Stimulated activated CD8-positive, alpha-beta memory T cell treated with anti-CD3 and anti-CD28 coated beads, Interleukin-7, amount 100 ng/mL, for 48 hours (primary cell): ENCODE measurements around the gene PDLIM7.

Source experiments
- DNase-seq, 2 donors: peaks; one replicate each; pipeline ENCODE4 v3.0.0-alpha.2; 2020; ENCODE audit warnings: low read depth in 1 of 2; ENCODE audit errors: extremely low read depth in 1 of 2

The PDLIM7 gene

DNA sequence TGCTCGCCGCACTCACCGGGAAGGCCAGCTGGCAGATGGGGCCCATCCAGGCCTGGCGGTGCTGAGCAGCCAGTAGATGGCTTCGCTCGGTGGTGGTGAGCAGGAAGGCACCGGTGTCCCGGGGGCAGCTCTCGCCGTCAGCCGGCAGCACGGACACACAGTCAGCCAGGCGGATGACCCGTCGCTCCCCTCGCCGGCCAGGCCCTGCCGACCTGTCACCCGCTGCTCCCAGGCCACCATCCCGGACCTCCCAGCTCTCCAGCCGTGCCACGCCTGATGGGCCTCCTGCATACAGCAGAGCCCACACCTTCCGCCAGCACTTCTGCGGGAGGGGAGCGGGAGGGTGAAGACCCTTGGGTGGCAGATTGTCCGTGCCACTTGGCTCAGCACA, 10.8 kb upstream of the PDLIM7 start:
- no peak for DNase-seq

DNA sequence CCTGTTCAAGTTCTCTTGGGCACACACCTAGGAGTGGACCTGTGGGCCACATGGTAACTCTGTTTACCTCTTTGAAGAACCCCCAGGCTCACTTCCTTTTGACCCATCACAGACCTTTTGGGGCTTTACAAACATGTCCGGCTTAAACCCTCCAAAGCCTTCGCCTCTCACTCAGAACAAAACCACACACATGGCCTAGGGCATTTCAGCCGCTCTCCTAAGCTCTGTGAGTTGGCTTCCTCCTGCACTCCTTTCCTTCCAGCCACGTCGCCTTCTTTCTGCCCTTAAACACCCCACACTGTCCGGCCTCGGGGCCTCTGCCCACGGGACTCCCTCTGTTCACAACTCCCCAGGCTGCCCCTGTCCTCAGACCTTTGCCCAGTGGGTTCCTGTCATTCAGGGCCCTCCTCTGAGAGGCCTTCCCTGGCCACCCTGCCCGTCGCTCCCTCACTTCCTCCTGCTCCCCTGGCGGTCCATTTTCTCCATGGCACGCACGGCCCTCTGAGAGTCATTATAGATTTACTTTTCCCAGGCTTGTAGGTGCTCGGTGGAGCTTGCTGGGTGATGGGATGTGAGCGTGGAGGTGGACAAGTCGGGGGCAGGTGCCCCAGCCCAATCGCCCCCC, 10.3 kb upstream of the PDLIM7 start:
- no peak for DNase-seq

DNA sequence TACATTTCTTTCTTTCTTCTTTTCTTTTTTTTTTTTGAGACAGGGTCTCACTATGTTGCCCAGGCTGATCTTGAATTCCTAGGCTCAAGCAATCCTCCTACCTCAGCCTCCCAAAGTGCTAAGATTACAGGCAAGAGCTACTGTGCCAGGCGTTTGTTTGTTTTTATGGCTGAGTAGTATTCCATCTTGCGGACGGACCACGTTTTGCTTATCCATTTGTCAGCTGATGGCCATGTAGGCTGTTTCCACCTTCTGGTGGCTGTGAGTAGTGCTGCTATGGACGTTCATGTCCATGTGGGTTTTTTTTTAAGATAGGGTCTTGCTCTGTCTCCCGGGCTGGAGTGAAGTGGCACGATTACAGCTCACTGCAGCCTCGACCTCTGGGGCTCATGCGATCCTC, 9.8 kb upstream of the PDLIM7 start:
- DNase-seq: no peak

DNA sequence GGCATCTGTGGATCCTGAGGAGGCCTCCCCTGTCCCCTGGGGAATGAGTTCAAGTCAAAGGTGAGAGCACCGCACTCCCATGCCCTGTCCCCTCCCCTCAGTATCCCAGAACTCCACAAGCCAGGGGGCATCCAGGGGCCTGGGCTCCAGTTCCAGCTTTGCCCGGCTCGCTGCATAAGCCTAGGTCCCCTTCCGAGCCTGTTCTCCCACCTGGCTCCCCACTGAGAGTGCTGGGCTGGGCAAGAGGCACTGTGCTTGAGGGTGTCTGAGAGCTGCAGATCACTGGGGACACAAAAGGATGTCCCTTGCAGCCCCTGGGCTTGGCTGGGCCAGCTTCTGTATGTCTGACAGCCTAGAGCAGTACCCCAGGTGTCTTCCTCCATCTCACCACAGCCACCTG, 7.7 kb upstream of the PDLIM7 start:
- DNase-seq: no peak

DNA sequence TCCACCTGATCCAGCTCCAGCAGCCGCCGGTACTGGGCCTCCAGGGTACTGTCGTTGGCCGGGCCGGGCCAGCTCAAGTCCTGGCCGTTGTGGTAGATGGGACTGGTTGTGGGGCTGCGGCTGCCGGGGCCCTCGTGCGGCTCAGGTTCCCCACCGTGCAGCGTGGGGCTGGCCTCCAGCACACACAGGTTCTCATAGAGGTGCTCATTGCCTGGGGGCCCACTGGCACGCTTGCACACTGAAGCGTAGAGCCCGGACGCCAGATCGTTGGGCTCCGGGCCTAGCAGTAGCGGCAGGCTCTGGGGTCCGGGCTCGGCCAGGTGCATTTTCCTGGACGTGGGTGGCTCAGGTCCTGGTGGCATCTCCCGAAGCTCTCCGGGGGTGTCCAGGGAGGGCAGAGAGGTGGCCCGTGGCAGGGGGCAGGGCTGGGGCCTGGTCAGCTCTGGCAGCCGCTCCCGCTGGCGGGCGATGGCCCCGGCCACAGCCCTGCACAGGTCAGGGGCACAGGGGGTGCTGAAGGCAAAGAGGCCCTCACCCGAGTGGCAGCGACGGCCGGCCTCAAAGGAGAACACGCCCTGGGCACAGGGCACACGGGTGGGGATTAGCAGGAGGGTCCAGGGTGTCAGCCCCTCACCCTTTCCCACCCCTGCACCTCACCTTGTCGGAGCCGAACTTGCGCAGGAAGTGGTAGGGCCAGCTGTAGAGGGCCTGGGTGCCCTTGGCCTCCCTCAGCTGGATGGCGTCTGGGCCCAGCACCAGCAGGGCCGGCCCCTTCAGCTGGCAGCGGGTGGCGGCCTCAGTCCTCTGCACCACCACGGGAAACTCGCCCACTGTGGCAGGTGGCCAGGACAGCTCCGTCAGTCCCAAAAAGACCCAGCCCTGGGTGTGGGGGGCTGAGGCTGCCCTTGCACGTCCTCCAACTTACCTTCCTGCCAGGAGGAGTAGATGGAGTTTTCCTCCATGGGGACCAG, 7.0 kb upstream of the PDLIM7 start:
- DNase-seq: no peak

DNA sequence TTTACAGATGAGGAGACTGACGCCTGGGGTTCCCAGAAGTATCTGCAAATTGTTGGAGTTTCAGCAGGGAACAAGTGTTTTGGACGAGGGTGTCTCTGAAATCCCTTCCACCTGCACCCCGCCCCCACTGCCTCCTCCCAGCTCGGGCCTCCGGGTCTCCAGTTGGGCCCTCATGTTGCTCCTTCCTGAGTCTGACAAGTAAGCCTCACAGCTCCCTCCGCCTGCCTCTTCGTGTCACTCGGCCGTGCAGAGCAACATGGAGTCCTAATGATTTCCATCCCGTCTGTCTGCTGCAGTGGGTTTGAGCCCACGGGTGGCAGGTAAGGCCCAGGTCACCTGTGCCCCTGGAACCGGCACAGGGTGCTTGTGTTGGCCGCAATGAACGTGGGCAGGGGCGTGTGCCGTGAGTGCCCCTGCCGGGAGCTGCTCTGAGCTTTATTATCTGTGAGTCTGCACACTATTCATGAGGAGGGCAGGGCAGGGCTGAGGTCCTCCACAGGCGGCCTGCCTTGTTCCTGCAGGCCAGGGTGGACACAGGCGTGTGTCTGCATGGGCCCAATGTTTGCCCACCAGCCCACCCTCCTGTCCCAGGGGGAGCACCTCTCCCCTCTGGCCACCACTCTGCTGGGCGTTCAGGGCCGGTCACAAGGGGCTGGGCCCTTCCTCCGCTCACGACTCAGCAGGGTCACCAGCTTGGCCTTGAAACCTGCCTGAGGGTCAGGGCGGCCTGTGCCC, 6.1 kb upstream of the PDLIM7 start:
- no peak for DNase-seq

DNA sequence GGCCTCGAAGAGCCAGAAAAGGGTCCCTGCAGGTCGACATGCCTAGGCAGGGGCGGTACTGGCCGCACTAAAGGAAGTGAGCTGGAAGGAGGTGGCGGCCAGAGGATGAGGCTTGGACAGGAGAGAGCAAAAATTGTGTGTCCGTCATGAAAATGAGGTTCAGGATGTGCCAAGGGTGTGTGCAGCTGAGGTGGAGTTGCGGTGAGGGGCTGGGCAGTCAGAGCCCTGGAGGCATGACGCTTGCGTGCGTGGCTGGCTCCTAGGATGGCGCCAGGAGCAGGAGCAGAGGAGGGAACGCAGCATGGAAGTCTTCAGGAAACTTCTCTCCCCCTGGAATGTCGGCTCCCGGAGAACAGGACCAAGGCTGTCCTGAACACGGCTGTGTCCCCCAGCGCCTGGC, 5.5 kb upstream of the PDLIM7 start:
- no peak for DNase-seq

DNA sequence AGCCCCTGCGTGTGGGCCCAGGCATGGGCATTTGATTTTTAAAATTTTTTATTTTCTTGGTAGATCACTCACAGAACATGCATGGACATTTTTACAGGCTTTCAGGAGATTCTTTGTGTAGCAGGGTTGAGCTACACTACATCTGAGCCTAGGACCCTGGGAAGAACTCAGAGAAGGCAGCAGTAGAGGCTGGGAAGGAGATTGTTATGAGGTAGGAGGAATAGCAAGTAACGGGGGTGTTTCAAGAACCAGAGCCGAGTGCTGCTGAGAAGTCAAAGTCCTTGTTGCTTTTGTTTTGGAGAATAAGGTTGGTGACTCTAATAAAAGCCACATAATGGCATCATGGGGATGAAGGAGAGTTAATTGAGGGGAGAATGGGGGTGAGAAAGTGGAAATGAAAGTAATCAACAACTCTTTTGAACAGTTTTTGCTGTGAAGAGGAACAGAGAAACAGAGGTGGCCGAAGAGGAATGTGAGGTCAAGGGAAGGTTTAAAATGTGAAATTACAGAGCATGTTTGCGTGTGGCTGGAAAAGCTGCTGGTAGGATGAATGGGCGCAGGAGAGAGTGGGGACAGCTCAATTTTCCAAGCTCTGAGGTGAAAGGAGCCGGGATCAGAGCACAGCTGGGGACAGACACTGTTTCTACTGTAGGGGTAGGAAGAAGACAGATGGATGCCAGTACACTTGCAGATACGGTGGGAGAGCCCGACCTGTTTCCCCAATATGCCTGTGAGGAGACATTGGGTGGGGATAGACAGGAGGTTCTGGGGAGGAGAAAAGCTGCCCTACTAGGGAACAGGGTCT, 4.7 kb upstream of the PDLIM7 start:
- DNase-seq: no peak

DNA sequence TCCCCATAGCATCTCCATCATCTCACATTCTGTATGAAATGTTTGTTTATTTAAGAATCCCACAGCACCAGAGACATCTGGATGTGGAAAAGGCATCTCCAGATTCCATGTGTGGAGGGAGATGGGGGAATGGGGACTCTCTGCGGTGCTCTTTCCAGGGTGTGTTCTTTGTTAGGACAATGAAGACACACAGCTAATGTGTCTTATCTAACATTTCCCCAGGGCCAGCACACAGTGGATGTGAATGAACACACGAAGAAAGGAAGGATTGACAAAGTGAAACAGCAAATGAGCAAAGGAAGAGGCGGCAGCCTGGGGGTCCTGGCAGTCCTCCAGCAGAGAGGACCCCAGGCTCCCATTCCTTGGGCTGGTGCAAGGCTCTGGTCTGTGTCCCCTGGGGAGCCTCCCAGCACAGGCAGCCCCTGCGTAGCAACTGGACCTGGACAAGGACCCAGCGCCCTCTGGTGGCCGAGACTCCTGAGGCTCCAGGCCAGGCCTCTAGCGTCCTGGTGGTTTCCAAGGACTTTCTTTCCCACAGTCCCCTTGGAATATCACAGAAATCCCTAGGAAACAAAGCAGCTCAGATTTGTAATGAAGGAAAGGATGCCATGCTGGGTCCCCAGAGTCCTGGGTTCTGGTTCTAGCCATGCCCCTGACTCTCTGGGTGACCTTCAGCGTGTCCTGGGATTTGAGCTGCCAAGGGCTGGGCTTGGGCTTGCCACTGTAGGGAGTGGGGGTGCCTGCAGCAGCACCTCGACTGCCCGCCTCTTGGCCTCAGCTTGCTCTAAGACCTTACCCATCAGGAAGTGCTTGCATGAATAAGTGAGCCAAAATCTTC, 3.5 kb upstream of the PDLIM7 start:
- peak; percentile 52 to 73 for DNase-seq

DNA sequence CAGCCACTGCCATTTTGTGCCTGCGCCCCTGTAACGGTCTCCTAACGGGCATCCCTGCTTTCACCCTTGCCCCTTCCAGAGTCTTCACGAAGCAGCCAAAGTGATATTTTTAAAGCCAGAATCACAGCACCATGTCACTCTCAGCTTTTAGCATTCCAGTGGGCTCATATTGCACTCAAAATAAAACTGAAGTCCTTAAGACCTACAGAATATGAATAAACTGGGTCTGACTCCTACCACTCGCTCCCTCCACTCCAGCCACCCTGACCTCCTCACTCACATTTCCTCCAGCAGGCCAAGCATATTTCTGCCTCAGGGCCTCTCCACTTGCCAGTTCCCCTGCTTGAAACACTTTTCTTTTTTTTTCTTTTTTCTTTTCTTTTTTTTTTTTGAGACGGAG, 2.4 kb upstream of the PDLIM7 start:
- DNase-seq: no peak

DNA sequence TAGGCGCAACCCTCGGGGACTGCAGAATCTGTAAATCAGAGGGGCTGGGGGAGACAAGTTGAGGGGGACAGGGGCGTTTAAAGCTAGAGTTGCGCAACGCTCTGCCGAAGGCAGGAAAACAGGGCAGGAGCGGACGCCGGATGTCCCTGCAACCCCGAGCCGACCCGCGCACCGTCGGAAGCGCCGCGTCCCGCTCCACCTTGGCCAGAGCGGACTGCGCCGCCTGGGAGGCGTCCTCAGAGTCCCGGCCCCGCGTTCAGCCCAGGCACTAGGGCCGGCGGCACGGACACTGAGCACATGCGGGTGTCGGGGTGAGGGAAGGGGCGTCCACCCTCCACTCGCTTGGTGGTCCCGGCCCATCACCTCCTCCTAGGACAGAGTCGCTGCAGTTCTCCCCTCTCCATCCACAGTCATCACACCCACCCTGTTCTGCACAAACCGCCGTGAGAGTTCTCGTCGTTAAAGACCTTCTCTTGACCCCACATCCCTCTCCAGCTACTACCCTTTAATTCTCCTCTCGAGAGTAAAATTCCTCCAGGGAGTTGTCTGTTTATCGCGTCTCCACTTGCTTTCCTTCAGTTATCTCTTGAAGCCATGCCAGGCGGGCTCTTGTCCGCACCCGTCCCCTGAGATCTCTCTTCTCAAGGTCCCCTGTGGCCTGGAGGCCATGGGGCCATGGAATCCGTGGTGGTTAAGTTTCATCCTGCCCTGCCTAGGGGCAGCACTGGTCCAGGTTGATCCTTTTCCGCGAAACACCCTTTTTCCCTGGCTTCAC, 796 bp upstream of the PDLIM7 start:
- no peak for DNase-seq

DNA sequence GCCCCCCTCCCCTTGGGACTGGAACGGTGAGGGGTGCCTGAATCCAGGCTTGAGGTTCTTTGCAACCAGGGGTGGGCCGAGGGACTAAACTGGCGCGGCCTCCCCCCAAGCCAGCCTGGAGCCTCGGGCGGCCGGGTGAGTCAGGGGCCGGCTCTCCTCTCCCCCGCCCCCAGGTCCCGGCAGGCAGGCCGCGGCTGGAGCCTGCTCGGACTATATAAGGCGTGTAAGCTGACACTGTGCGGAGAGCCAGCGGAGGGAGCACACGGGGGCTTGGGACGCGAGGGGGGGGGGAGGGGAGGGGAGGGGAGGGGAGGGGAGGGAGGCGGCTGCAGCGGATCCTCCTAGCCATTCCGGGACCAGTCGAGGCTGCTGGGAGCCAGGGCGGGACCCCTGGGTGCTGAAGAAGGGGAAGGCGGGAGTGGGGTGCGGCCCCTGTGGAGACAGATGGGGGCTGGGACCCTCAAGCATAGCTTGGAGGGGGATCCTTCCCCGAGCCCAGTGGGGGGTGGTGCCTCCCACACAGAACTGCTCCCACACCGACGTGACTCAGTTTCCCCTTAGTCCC, 595 bp downstream of the PDLIM7 start:
- no peak for DNase-seq

DNA sequence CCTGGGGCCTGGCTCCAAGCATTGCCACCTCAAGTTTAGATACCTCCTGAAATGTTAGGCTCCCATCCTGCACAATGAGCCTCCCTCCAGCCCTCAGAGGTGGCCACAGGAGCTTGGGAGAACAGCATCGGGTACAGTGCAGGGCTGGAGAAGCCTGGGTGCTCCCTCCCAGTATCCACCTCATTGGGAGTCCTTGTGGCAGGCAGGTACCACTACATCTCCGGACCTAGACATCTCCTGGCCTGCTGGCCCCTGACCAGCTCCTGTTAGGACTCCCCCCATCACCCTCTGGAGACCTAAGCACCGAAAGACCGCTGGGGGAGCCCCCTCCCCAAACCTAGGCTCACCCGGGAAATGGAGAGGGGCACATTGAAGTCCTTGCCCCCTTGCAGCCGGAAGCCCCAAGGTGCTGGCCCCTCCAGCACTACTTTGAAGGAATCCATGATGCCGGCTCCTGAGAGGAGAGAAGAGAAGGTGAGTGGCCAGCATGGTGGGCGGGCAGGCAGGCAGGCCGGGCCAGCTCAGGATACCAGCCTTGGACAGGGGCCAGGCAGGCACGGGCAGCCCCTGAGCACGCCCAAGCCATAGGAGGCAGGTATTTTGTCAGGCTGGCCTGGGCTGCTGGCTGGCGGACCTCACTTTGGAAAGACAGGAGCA, 1.2 kb downstream of the PDLIM7 start:
- DNase-seq: no peak

DNA sequence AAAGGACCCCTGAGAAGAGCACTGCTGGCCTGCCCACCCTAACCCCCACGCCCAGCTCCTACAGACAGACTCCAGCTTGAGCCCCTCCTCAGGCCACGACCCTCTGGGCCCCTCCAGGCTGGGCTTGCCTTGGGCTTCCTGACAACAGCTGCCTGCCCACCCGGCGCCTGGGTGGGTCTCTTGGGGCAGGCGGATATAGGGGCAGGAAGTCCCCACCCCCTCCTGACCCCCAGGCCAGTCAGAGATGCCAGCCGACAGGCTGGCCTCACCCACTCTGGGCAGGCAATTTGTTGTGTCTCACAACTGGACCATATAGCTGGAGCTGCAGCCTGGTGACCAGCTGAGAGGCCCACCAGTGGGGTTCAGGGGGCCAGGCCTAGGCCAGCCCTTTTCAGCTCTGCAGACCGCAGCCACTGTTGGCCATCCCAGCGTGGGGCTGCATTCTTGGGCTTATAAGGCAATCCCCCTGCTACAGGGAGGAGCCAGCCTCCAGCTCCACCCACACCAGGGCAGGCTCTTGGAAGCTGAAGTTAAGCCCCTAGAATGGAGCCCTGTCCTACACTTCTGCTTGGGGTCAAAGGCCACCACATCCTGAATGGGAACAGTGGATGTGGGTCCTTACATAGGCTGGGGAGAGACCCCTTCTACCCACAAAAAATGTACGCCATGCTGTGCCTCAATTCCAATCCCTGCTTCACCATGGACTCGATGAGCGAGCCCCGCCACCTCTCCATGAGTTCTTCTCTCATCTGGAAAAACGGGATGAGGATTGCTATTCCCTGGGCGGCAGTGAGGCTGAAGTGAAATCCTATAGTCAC, 2.0 kb downstream of the PDLIM7 start:
- DNase-seq: no peak

DNA sequence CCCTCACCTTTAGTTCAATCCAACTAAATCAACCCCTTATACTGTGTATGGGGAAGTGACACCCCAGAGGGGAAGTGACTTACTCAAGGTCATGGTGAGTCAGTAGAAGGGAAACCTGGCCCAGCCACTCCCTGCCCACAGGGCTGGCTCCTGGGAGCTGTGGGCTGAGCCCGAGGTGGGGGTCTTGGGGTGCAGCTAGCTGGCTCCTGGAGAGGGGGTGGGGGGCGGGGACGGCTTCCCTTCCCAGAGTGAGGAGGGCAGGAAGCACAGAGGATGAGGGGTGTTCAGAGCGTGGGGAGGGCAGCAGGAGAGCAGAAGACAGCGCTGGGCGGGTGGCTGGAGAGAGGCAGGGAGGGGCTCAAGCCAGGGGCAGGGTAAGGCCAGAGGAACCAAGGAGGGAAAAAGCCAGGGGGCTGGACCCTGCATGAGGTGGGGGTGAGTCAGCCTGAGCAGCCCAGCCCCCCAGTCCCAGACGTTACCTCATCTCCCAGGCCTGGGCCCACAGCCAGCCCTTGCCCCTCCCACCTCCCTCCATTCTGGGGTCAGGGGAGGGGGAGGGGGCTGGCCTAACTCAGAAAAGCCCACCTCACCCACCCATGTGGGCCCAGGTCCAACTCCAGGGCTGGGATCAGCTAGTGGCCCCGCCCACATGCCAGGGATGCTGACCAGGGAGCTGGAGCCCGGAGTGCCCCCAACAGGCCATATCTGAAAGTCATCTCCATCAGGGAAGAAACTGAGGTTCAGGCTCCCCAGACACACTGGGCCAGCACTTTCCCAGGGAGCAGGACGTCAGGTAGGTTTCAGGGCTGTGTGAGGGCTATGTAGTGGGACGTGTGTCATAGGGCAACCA, 2.8 kb downstream of the PDLIM7 start:
- no peak for DNase-seq

DNA sequence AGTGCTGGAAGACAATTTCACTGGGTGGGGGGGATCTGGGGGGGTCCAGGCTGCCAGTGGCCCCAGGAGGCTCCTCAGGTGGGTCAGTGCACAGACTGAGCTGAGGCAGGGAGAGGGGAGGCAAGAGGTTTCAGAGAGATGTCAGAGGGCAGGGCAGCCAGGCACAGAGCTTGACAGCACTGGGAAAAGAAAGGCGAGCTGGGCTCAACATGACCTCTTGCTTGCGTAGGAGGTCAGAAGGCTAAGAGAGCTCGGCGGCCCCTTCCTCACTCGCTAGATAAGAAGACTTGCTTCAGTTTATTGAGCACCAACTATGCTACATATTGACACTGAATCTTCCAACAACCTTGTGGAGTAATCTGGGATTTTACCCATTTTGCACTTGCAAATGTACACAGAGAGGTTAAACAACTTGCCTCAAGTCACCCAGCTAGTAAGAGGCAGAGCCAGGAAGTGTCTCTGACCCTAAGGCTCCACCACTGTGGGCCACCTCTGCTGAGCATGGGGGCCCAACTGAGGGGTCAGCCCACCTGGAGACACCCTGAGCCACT, 3.5 kb downstream of the PDLIM7 start:
- DNase-seq: no peak
